ENCODE data around the gene TBX4. TPM values are rescaled to one million over a fixed set of nuclear protein-coding genes. Genes with fewer than 3 reads are reported as not detected.

The TBX4 gene
- total RNA-seq, 2 donors from 2014 or later = not detected

DNA sequence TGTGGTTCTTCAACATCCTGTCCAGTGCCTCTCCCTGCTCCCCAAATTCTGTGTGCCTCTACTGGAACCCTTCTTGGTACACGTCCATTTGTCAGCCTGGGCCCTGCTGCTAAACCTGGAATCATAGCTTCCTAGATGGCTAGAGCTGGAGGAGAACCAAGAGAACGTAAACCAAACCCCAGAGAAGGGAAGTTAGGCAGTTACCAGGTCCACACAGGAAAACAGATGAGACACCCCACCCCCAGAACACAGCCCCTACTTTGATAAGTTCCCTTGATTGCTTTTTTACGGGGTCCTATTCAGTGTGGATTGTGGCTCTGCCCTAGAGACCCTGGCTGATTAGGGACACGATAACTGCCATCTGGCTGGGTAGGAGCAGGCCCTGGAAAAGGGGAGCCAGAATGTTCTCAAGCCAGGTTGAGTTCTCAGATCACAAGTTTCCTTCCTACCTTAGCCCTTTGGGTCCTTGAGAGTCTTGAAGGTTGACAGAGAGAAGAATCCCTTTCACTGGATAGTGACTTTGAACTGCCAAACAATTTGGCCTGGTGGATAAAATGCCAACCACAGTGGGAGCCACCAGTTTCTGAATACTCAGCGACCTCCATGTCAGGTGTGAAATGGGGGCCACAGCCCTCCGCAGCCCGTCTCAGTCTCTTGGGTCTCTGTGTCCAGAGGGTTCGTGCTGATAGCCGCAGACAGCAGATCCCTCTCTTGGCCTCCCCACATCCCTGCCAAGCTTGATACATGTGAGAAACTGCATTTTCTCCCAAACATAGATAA is 7.9 kb downstream of the TBX4 start:
- H3K4me1 ChIP-seq (ENCODE audit: control insufficient read depth, insufficient read depth, low read length) = peaks cover 4% of the 10 kb centered on the region
- H3K4me3 Mint-ChIP-seq = no peak overlapping the region
- H3K4me3 ChIP-seq (ENCODE audit: low read length) = no peak overlapping the region
- no peaks in the 10 kb centered on the region for H3K9me3 ChIP-seq (ENCODE audit: control insufficient read depth, low read length)
- H3K27ac Mint-ChIP-seq = no peak overlapping the region
- H3K9ac ChIP-seq (ENCODE audit: extremely low read depth, low read length, poor library complexity, severe bottlenecking) = no peak overlapping the region
- H3K9me3 Mint-ChIP-seq = no peaks in the 10 kb centered on the region
- DNase-seq = peak; percentile 40
- no peak overlapping the region for H3K27ac ChIP-seq (ENCODE audit: low read depth, low read length)
- no peaks in the 10 kb centered on the region for H3K36me3 ChIP-seq (ENCODE audit: control insufficient read depth, insufficient read depth, low read length)
- 49 to 67% methylated on average over 5 to 9 of the region's 9 CpGs for WGBS, 2 experiments (ENCODE audit: insufficient coverage in 1 of 2, insufficient read length in 1 of 2)
- H3K27me3 ChIP-seq (ENCODE audit: control insufficient read depth, insufficient read depth, low read length, poor library complexity, severe bottlenecking) = peaks cover 100% of the 10 kb centered on the region
- TF ChIP-seq, protein P1, sequence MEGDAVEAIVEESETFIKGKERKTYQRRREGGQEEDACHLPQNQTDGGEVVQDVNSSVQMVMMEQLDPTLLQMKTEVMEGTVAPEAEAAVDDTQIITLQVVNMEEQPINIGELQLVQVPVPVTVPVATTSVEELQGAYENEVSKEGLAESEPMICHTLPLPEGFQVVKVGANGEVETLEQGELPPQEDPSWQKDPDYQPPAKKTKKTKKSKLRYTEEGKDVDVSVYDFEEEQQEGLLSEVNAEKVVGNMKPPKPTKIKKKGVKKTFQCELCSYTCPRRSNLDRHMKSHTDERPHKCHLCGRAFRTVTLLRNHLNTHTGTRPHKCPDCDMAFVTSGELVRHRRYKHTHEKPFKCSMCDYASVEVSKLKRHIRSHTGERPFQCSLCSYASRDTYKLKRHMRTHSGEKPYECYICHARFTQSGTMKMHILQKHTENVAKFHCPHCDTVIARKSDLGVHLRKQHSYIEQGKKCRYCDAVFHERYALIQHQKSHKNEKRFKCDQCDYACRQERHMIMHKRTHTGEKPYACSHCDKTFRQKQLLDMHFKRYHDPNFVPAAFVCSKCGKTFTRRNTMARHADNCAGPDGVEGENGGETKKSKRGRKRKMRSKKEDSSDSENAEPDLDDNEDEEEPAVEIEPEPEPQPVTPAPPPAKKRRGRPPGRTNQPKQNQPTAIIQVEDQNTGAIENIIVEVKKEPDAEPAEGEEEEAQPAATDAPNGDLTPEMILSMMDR (conservative IDR thresholded peaks at IDR 0.05) = no peak
- no peaks in the 10 kb centered on the region for H3K36me3 Mint-ChIP-seq (ENCODE audit: low read depth)
- H3K27me3 Mint-ChIP-seq (ENCODE audit: insufficient read depth) = peaks cover 97% of the 10 kb centered on the region
- H3K4me1 Mint-ChIP-seq = peaks cover 39% of the 10 kb centered on the region

DNA sequence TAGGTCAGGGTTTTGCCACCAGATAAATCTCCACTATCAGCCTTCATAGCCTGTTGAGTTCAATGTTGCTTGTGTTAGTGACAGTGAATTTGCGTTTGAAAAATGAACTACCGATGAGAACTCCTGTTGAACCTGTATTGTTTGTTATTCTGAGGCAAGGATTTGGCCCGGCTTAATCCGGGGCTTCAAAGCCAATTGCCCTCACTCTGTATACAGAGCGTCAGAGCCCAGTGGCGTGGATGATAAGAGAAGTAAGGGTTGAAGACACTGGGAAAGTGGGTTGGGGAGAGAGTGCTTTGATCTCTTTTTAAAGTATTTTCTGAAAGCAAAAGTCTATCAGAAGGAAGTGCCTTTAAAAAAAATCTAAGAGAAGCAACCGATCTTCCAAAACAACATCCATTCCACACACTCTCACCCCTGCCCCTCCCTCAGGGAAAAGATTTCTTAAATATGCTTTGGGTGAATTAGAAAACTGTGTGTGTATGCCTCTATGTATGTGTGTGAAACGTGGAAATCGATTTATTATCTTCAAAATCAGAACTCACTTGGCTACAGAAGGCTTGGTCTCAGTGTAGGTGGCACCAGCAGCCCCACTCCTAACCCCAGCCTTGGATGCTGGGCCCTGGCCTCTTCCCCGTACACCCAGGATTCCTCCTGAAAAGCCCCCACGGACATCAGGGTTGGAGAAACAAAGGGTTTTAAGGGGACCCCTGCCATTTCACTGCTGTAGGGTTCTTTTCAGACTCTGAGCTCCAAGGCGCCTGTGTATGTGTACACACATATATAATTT is 8.8 kb downstream of the TBX4 start:
- H3K4me1 ChIP-seq (ENCODE audit: control insufficient read depth, insufficient read depth, low read length) = peaks cover 4% of the 10 kb centered on the region
- Mint-ChIP-seq H3K27me3 (ENCODE audit: insufficient read depth) (peaks cover 97% of the 10 kb centered on the region), H3K4me3 (no peak overlapping the region), H3K4me1 (peaks cover 41% of the 10 kb centered on the region), H3K27ac (no peak overlapping the region), H3K36me3 (ENCODE audit: low read depth) (no peaks in the 10 kb centered on the region), H3K9me3 (no peaks in the 10 kb centered on the region)
- no peak overlapping the region for H3K9ac ChIP-seq (ENCODE audit: extremely low read depth, low read length, poor library complexity, severe bottlenecking)
- TF ChIP-seq, protein P1 (conservative IDR thresholded peaks at IDR 0.05) = no peak
- H3K36me3 ChIP-seq (ENCODE audit: control insufficient read depth, insufficient read depth, low read length) = no peaks in the 10 kb centered on the region
- WGBS, 2 experiments (ENCODE audit: insufficient coverage in 1 of 2, insufficient read length in 1 of 2) = 18 to 22% methylated on average over 8 to 12 of the region's 12 CpGs
- H3K4me3 ChIP-seq (ENCODE audit: low read length) = no peak overlapping the region
- peak; percentile 66 for DNase-seq
- no peaks in the 10 kb centered on the region for H3K9me3 ChIP-seq (ENCODE audit: control insufficient read depth, low read length)
- H3K27ac ChIP-seq (ENCODE audit: low read depth, low read length) = no peak overlapping the region
- peaks cover 100% of the 10 kb centered on the region for H3K27me3 ChIP-seq (ENCODE audit: control insufficient read depth, insufficient read depth, low read length, poor library complexity, severe bottlenecking)

DNA sequence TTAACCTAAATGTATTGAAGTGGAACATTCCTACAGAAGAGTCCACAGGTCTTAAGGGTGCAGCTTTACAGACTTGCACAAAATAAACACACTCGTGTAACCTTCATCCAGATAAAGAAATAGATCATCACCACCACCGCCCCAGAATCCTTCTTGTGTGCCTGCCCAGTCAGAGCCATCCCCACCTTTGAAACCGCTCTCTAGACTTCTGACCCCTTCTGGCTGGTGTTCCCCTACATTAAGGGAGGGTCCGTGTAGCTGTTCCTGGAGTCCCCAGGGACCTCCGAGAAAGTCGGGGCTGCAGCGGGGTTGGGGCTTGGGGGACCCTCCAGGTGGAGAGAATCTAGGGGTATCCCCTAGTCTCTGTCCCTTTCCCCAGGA is 9.4 kb downstream of the TBX4 start:
- Histone ChIP-seq H3K27ac (ENCODE audit: low read depth, low read length) (no peak overlapping the region), H3K4me1 (ENCODE audit: control insufficient read depth, insufficient read depth, low read length) (peaks cover 4% of the 10 kb centered on the region), H3K9ac (ENCODE audit: extremely low read depth, low read length, poor library complexity, severe bottlenecking) (no peak overlapping the region), H3K36me3 (ENCODE audit: control insufficient read depth, insufficient read depth, low read length) (no peaks in the 10 kb centered on the region), H3K4me3 (ENCODE audit: low read length) (peak overlapping the region; percentile 56), H3K27me3 (ENCODE audit: control insufficient read depth, insufficient read depth, low read length, poor library complexity, severe bottlenecking) (peaks cover 100% of the 10 kb centered on the region), H3K9me3 (ENCODE audit: control insufficient read depth, low read length) (no peaks in the 10 kb centered on the region)
- Mint-ChIP-seq H3K9me3 (no peaks in the 10 kb centered on the region), H3K36me3 (ENCODE audit: low read depth) (no peaks in the 10 kb centered on the region), H3K27me3 (ENCODE audit: insufficient read depth) (peaks cover 99% of the 10 kb centered on the region), H3K4me1 (peaks cover 44% of the 10 kb centered on the region), H3K27ac (no peak overlapping the region), H3K4me3 (peak overlapping the region; percentile 46)
- TF ChIP-seq, protein P1 (conservative IDR thresholded peaks at IDR 0.05) = peak; percentile 27
- no peak for DNase-seq
- WGBS, 2 experiments (ENCODE audit: insufficient coverage in 1 of 2, insufficient read length in 1 of 2) = 7 to 18% methylated on average over 2 to 7 of the region's 7 CpGs

All from endodermal cell (in vitro differentiated cells).